ENCODE results near the gene MCAT.

MCAT gene

GRCh38 chr22:43090130-43090789, 52.9 kb downstream of the MCAT start:
- no peak overlapping the region for H3K4me3 ChIP-seq
- no peak for DNase-seq (ENCODE audit: low spot score)
- no peak for TF ChIP-seq CTCF (IDR thresholded peaks at IDR 0.05)
- H3K27ac ChIP-seq, result no peak overlapping the region

- no peak for TF ChIP-seq CTCF (IDR thresholded peaks at IDR 0.05)
- Histone ChIP-seq H3K4me3 (peak within 1 kb of the TSS; percentile 95), H3K27ac (peak within 1 kb of the TSS in 1 of 2 donors; percentile 78)
- DNase-seq (ENCODE audit: low spot score), result peak; percentile 88
Measured at GRCh38 chr22:43088984-43089717, 54.0 kb downstream of the MCAT start, which contains the start of gene TTLL1. Gene TTLL1 (minus strand): TSS chr22:43089391. CDS start chr22:43075586, 13,805 bp downstream.

- DNase-seq (ENCODE audit: low spot score), result no peak
- peak overlapping the region; percentile 95 for H3K4me3 ChIP-seq
- peak overlapping the region in 1 of 2 donors; percentile 78 for H3K27ac ChIP-seq
- TF ChIP-seq CTCF (IDR thresholded peaks at IDR 0.05), result no peak
Measured at GRCh38 chr22:43088627-43088983, 54.6 kb downstream of the MCAT start.

GRCh38 chr22:43085658-43086606, 57.3 kb downstream of the MCAT start:
- Histone ChIP-seq H3K4me3 (no peak overlapping the region), H3K27ac (no peak overlapping the region)
- TF ChIP-seq CTCF (IDR thresholded peaks at IDR 0.05), result no peak
- DNase-seq (ENCODE audit: low spot score), result no peak

Data from coronary artery (tissue), 2 donors.